ENCODE data around the gene CRAT.
A peak's percentile ranks its signal among the peaks of the same experiment; 100 is the strongest.

The CRAT gene

GRCh38 chr9:129058965-129059795 lies 51.4 kb downstream of the CRAT start:
- DNase-seq: no peak

- no peak for DNase-seq
These were observed 56.3 kb downstream of the CRAT start for GRCh38 chr9:129054163-129054851.

GRCh38 chr9:129053020-129053419 lies 57.6 kb downstream of the CRAT start:
- DNase-seq: no peak

GRCh38 chr9:129052592-129052991 lies 58.0 kb downstream of the CRAT start:
- DNase-seq: peak; percentile 48

Measured in NCI-H345 (cell line).